ENCODE results near the gene CTBP2.

DNA sequence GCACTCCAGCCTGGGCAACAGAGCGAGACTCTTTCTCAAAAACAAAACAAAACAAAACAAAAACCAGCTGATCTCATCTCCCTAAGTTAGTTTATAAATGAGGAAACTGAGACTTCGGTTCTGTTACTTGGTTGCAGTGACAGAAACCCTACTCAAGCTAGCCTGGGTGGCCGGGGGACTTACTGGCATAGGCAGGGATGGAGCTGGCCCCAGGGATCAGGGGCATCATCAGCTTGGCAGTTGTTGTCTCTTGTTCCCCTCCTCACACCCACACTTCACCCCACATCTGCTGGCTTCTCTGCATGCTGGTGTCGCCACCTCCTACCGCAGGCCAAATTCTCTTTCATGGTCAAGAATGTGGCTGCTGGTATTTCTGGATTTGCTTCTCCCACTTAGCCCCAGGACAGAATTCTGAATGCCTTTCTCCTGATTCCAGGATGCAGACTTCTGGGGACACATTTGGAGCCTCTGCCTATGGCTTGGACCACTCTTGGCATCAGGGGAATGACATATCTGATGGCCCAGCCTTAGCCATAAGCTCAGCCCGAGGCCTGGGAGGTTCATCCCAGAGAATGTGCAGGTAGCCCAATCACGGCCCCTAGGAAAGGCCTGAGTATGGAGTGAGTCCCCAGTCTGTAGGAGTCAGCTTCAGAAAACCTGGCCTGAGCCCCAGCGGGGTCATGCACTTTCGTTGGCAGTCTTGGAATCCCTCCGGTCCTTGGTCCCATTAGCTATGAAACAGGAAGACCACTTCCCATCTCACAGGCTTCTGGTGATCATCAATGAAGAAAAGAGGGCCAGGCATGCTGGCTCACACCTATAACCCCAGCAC lies 41.6 kb upstream of the CTBP2 start:
- TF ChIP-seq, protein P1, sequence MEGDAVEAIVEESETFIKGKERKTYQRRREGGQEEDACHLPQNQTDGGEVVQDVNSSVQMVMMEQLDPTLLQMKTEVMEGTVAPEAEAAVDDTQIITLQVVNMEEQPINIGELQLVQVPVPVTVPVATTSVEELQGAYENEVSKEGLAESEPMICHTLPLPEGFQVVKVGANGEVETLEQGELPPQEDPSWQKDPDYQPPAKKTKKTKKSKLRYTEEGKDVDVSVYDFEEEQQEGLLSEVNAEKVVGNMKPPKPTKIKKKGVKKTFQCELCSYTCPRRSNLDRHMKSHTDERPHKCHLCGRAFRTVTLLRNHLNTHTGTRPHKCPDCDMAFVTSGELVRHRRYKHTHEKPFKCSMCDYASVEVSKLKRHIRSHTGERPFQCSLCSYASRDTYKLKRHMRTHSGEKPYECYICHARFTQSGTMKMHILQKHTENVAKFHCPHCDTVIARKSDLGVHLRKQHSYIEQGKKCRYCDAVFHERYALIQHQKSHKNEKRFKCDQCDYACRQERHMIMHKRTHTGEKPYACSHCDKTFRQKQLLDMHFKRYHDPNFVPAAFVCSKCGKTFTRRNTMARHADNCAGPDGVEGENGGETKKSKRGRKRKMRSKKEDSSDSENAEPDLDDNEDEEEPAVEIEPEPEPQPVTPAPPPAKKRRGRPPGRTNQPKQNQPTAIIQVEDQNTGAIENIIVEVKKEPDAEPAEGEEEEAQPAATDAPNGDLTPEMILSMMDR (IDR thresholded peaks at IDR 0.05): no peak
- no peak for TF ChIP-seq POLR2A (IDR thresholded peaks at IDR 0.05)

All from thyroid gland (tissue), 4 donors.